ENCODE data around the gene AP1S1. TPM values are rescaled to one million over a fixed set of nuclear protein-coding genes. Genes with fewer than 3 reads are reported as not detected.
A peak's percentile ranks its signal among the peaks of the same experiment; 100 is the strongest.

The AP1S1 gene
- total and polyA plus RNA-seq, 2 of the 13 experiments (the other 11 are each of a cell fraction or from before 2014, with no cell fraction given), result 57.5 to 68.1 TPM

GRCh38 chr7:101121991-101122932 lies 32.0 kb upstream of the AP1S1 start (continued):
- 0 out of 2 replicates have a peak, but pooled peaks have one; percentile 63 for TF ChIP-seq ZNF318 (CRISPR knock-in tag; IDR thresholded peaks at IDR 0.05)
- no peak for TF ChIP-seq SCMH1 (CRISPR knock-in tag; IDR thresholded peaks at IDR 0.05; ENCODE audit: borderline replicate concordance)
- no peak for TF ChIP-seq MIER3 (CRISPR knock-in tag; IDR thresholded peaks at IDR 0.05; ENCODE audit: borderline replicate concordance)
- TF ChIP-seq BRF2 (CRISPR knock-in tag; IDR thresholded peaks at IDR 0.05), result no peak
- TF ChIP-seq MLXIP (CRISPR knock-in tag; IDR thresholded peaks at IDR 0.05; ENCODE audit: borderline replicate concordance), result no peak
- peak; percentile 57; the same call in 1 of the 2 replicates for TF ChIP-seq UBTF (CRISPR knock-in tag; IDR thresholded peaks at IDR 0.05)
- TF ChIP-seq SRSF4 (IDR thresholded peaks at IDR 0.05; ENCODE audit: low read depth, low read length, poor library complexity, severe bottlenecking), result no peak
- TF ChIP-seq HCFC1 (IDR thresholded peaks at IDR 0.05; ENCODE audit: low read depth, low read length), result no peak
- no peak for TF ChIP-seq ZFP1 (CRISPR knock-in tag; IDR thresholded peaks at IDR 0.05)
- TF ChIP-seq FIP1L1 (IDR thresholded peaks at IDR 0.05; ENCODE audit: borderline replicate concordance, insufficient read depth, low read depth, low read length), result no peak
- TF ChIP-seq ZNF746 (CRISPR knock-in tag; IDR thresholded peaks at IDR 0.05), result peak; percentile 78
- TF ChIP-seq SMAD3 (CRISPR knock-in tag; IDR thresholded peaks at IDR 0.05), result peak; percentile 21
- TF ChIP-seq GATAD2A (CRISPR knock-in tag; IDR thresholded peaks at IDR 0.05), result peak; percentile 83

Data from HepG2 (cell line).